Sigmoid colon (tissue), 4 donors: Measurements from ENCODE around the gene ETF1.

Experiments used
- EP300 ChIP-seq, 4 donors: sonication (generic); formaldehyde crosslinking; IDR thresholded peaks; one replicate each; pipeline ENCODE4 v1.6.1; 2017; ENCODE audit warnings: antibody characterized with exemption in 4 of 4
- POLR2A ChIP-seq, 2 donors: fragments of 450-650 bp; IDR thresholded peaks; one replicate each; pipeline ENCODE4 v1.6.1; 2016; ENCODE audit warnings: antibody characterized with exemption in 2 of 2, mild to moderate bottlenecking in 2 of 2, moderate library complexity in 2 of 2
- POLR2AphosphoS5 ChIP-seq, 4 donors: sonication (generic); formaldehyde crosslinking; IDR thresholded peaks; one replicate each; pipeline ENCODE4 v1.6.1; 2017; ENCODE audit warnings: antibody characterized with exemption in 4 of 4
- TF ChIP-seq, protein P1 (sequence below), 4 experiments: fragments of 450-650 bp in 3 of 4; fragments of 200-600 bp in 1 of 4; IDR thresholded peaks; one replicate each; pipeline ENCODE4 v1.5.1; 2016 to 2019; ENCODE audit warnings: antibody characterized with exemption in 4 of 4, mild to moderate bottlenecking in 3 of 4, moderate library complexity in 2 of 4

GRCh38 chr5:138533973-138534941 lies 8.8 kb downstream of the ETF1 start:
- TF ChIP-seq, protein P1, sequence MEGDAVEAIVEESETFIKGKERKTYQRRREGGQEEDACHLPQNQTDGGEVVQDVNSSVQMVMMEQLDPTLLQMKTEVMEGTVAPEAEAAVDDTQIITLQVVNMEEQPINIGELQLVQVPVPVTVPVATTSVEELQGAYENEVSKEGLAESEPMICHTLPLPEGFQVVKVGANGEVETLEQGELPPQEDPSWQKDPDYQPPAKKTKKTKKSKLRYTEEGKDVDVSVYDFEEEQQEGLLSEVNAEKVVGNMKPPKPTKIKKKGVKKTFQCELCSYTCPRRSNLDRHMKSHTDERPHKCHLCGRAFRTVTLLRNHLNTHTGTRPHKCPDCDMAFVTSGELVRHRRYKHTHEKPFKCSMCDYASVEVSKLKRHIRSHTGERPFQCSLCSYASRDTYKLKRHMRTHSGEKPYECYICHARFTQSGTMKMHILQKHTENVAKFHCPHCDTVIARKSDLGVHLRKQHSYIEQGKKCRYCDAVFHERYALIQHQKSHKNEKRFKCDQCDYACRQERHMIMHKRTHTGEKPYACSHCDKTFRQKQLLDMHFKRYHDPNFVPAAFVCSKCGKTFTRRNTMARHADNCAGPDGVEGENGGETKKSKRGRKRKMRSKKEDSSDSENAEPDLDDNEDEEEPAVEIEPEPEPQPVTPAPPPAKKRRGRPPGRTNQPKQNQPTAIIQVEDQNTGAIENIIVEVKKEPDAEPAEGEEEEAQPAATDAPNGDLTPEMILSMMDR (IDR thresholded peaks at IDR 0.05), result no peak
- TF ChIP-seq POLR2AphosphoS5 (IDR thresholded peaks at IDR 0.05) (no peak), POLR2A (IDR thresholded peaks at IDR 0.05) (no peak), EP300 (IDR thresholded peaks at IDR 0.05) (no peak)
